DOHH2 (cell line): ENCODE results near the gene HBA2.

Experiments used
- CTCF ChIP-seq: fragments of 200-600 bp; sonication (generic); IDR thresholded peaks from one replicate; pipeline ENCODE4 v1.5.1; 2014; ENCODE audit warnings: antibody characterized with exemption, mild to moderate bottlenecking, low read depth, low read length; ENCODE audit not compliant: poor library complexity, severe bottlenecking
- EZH2phosphoT487 ChIP-seq: fragments of 200-600 bp; sonication (generic); IDR thresholded peaks from 2 replicates; pipeline ENCODE4 v1.6.1; 2017; ENCODE audit warnings: borderline replicate concordance, mild to moderate bottlenecking, antibody characterized with exemption, low read length, moderate library complexity, mixed read lengths

GRCh38 chr16:168424-168823 lies 4.3 kb upstream of the HBA2 start:
- no peak for TF ChIP-seq CTCF
- TF ChIP-seq EZH2phosphoT487: no peak
